HG03159 (cell line): Measurements from ENCODE around the gene EVPL.
"Not testable (repeated sequence)": the region's sequence is repeated elsewhere in the genome, so short reads cannot be mapped to it uniquely, and the experiment has no call there.

Source experiments
- ATAC-seq: cut with Tn5 transposase; IDR thresholded peaks from one replicate; pipeline ENCODE4 v1.9.1; 2021; ENCODE audit warnings: mild to moderate bottlenecking, moderate library complexity; ENCODE audit not compliant: unreplicated experiment

EVPL gene

GRCh38 chr17:76048711-76049110, 21.6 kb upstream of the EVPL start:
- ATAC-seq: no peak

GRCh38 chr17:76048025-76048605, 21.0 kb upstream of the EVPL start:
- ATAC-seq: no peak

- ATAC-seq: no peak
Observed at GRCh38 chr17:76046064-76046463, 19.0 kb upstream of the EVPL start.

- not testable (repeated sequence) for ATAC-seq
Observed at GRCh38 chr17:76044475-76045007, 17.4 kb upstream of the EVPL start.

- not testable (repeated sequence) for ATAC-seq
Observed at GRCh38 chr17:76042868-76043267, 15.8 kb upstream of the EVPL start.

GRCh38 chr17:76040376-76040775, 13.3 kb upstream of the EVPL start:
- ATAC-seq: no peak

- no peak for ATAC-seq
Observed at GRCh38 chr17:76039121-76039520, 12.0 kb upstream of the EVPL start.

- ATAC-seq: no peak
Observed at GRCh38 chr17:76038050-76038449, 10.9 kb upstream of the EVPL start.

GRCh38 chr17:76036497-76037261, 9.6 kb upstream of the EVPL start:
- no peak for ATAC-seq

GRCh38 chr17:76034428-76035350, 7.6 kb upstream of the EVPL start:
- ATAC-seq: no peak

- no peak for ATAC-seq
Observed at GRCh38 chr17:76033139-76033538, 6.0 kb upstream of the EVPL start.

- no peak for ATAC-seq
Observed at GRCh38 chr17:76032780-76033108, 5.6 kb upstream of the EVPL start.

- ATAC-seq: no peak
Observed at GRCh38 chr17:76032073-76032779, 5.1 kb upstream of the EVPL start.

GRCh38 chr17:76026714-76027158, 370 bp downstream of the EVPL start:
- ATAC-seq: no peak

- ATAC-seq: no peak
Observed at GRCh38 chr17:76025294-76025693, 1.8 kb downstream of the EVPL start.

- no peak for ATAC-seq
Observed at GRCh38 chr17:76024353-76024752, 2.8 kb downstream of the EVPL start.

- no peak for ATAC-seq
Observed at GRCh38 chr17:76023900-76024237, 3.2 kb downstream of the EVPL start.

GRCh38 chr17:76022973-76023899, 3.9 kb downstream of the EVPL start:
- ATAC-seq: no peak

GRCh38 chr17:76022285-76022684, 4.8 kb downstream of the EVPL start:
- ATAC-seq: no peak
